Left cardiac atrium (tissue), 4 donors: ENCODE measurements around the gene ZFP42. TPM values are rescaled to one million over a fixed set of nuclear protein-coding genes. Genes with fewer than 3 reads are reported as not detected.
"Not testable (repeated sequence)": the region's sequence is repeated elsewhere in the genome, so short reads cannot be mapped to it uniquely, and the experiment has no call there.

Experiments
- ATAC-seq, 2 donors: fragments of 200-7000 bp; cut with Tn5 transposase; one replicate each; pipeline ENCODE4 v1.9.1; 2020; ENCODE audit warnings: mild to moderate bottlenecking in 2 of 2, moderate library complexity in 2 of 2
- DNase-seq: peaks from one replicate; pipeline ENCODE4 v3.0.0-alpha.2; 2020
- intact Hi-C, 2 donors: fragments of 100-400 bp; cut with DNase I; formaldehyde crosslinking; loops; one replicate each; pipeline versions ENCODE4 v1.14.1 to v1.15.1; 2022 to 2023
- total RNA-seq, 2 donors: library from RNA; stranded (reverse); fragmentation: NEBNext Ultra II Directional; extraction: Animal tissue kit (Norgen Biotek cat#: 25700); gene quantifications; one replicate each; pipeline ENCODE4 v1.2.1, GENCODE V29; 2021
- donor health status: DM: no; HTN: yes; CAD: no.
- donor health status: DM: no; HTN: yes; CAD: no; lungs with severe emphysema.
- donor health status: DM: yes; HTN: yes; CAD: no.
- donor health status: Dilated cardiomyopathy.

ZFP42 gene
- total RNA-seq, 2 donors from 2014 or later, result not detected

- intact Hi-C loops, result no loop called here
- no peak for DNase-seq
Measured at GRCh38 chr4:188016754-188017153, 21.2 kb downstream of the ZFP42 start.

GRCh38 chr4:188018262-188018661 lies 22.7 kb downstream of the ZFP42 start:
- intact Hi-C loops, result no loop called here
- DNase-seq, result no peak
- no peak for ATAC-seq

More at GRCh38 chr4:188016754-188017153, 21.2 kb downstream of the ZFP42 start:
- no peak for ATAC-seq

- DNase-seq, result no peak
- intact Hi-C loops, result no loop called here
- no peak for ATAC-seq
Measured at GRCh38 chr4:188021548-188022249, 26.1 kb downstream of the ZFP42 start.

GRCh38 chr4:188023682-188024081 lies 28.1 kb downstream of the ZFP42 start:
- no peak for ATAC-seq
- intact Hi-C loops, result no loop called here
- DNase-seq, result no peak

- DNase-seq (no peak), ATAC-seq (no peak)
- intact Hi-C loops, result no loop called here
Measured at GRCh38 chr4:188025476-188025875, 29.9 kb downstream of the ZFP42 start.

- intact Hi-C loops, result no loop called here
- no peak for ATAC-seq
- DNase-seq, result no peak
Measured at GRCh38 chr4:188029114-188029513, 33.5 kb downstream of the ZFP42 start.

GRCh38 chr4:188030401-188030800 lies 34.8 kb downstream of the ZFP42 start:
- no peak for DNase-seq

GRCh38 chr4:188031751-188032150 lies 36.2 kb downstream of the ZFP42 start:
- intact Hi-C loops, result no loop called here
- ATAC-seq (no peak), DNase-seq (no peak)

More at GRCh38 chr4:188030401-188030800, 34.8 kb downstream of the ZFP42 start:
- intact Hi-C loops, result no loop called here
- ATAC-seq, result no peak

GRCh38 chr4:188032170-188032569 lies 36.6 kb downstream of the ZFP42 start:
- DNase-seq (no peak), ATAC-seq (no peak)
- intact Hi-C loops, result no loop called here

- DNase-seq (no peak), ATAC-seq (no peak)
- intact Hi-C loops, result no loop called here
Measured at GRCh38 chr4:188032583-188032982, 37.0 kb downstream of the ZFP42 start.

- peak in 1 of 2 donors; percentile 77 for ATAC-seq
- DNase-seq, result no peak
- intact Hi-C loops, result no loop called here
Measured at GRCh38 chr4:188037003-188037713, 41.6 kb downstream of the ZFP42 start.

- intact Hi-C loops, result no loop called here
- DNase-seq (no peak), ATAC-seq (no peak)
Measured at GRCh38 chr4:188041721-188042120, 46.1 kb downstream of the ZFP42 start.

- intact Hi-C loops, result no loop called here
- DNase-seq (no peak), ATAC-seq (no peak)
Measured at GRCh38 chr4:188042191-188042590, 46.6 kb downstream of the ZFP42 start.

- intact Hi-C loops, result no loop called here
- DNase-seq (no peak), ATAC-seq (no peak)
Measured at GRCh38 chr4:188043154-188043553, 47.6 kb downstream of the ZFP42 start.

- not testable (repeated sequence) for ATAC-seq
Measured at GRCh38 chr4:188045461-188045860, 49.9 kb downstream of the ZFP42 start.

GRCh38 chr4:188046657-188047056 lies 51.1 kb downstream of the ZFP42 start:
- no peak for ATAC-seq
- intact Hi-C loops, result no loop called here
- DNase-seq, result no peak

More at GRCh38 chr4:188045461-188045860, 49.9 kb downstream of the ZFP42 start:
- intact Hi-C loops, DNase-seq: not testable (repeated sequence)

- no peak for DNase-seq
- no peak for ATAC-seq
- intact Hi-C loops, result no loop called here
Measured at GRCh38 chr4:188053302-188053701, 57.7 kb downstream of the ZFP42 start.
